OCI-LY7 (cell line): ENCODE measurements around the gene GPRASP2.

ENCODE experiments used
- EZH2phosphoT487 ChIP-seq: fragments of 200-600 bp; sonication (generic); IDR thresholded peaks from 2 replicates; pipeline ENCODE4 v1.6.1; 2018; ENCODE audit warnings: low read depth, borderline replicate concordance, mild to moderate bottlenecking, mixed run types, antibody characterized with exemption, low read length, moderate library complexity, mixed read lengths
- TF ChIP-seq, protein P1 (sequence below): fragments of 200-600 bp; sonication (generic); conservative IDR thresholded peaks from 2 replicates; pipeline ENCODE4 v1.5.1; 2014; ENCODE audit warnings: mild to moderate bottlenecking, antibody characterized with exemption, low read length, moderate library complexity, mixed read lengths

DNA sequence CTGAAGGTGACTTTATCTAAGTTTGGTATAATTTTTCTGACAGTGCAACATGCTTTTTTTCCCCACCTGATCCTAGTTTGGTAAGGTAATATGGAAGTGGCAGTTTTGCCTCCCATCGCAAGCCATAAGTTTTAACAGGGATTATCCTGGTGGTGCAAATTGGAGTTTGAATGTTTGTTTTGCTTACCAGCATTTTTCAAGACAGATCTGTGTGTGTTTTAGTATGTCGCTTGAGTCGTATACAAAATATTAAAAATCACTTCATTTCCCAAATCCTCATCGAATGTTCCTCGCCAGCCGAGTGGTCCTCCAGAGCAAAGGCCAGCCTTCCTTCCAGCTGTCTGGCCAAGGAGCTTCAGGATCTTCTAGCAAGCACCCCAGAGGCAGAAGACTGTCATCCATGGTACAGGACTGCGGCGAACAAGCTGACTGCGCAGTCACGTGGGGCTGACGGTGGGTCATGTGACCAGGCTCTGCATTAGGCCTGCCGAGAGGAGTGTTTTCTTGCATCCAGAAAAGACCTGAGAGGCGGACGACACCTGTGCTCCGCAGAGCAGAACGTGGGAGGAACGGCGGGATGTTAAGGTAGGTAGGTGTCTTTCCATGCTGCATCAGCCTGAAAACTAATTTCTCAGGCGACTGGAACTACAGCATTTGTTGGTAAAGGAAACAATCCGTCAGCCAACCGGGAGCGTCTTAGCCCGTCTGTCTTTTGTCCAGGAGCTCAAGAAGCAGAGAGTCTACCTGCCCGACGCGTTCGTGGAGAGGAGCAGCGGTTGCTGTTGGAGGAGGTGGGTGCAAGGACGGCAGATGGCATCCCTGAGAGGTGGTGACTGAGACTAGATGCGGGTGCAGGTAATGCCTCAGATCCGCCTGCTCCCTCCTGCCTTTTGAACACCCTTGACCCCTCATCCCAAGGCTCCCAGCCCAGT is 8.3 kb downstream of the GPRASP2 start, which contains the start of gene GPRASP3:
- TF ChIP-seq, protein P1, sequence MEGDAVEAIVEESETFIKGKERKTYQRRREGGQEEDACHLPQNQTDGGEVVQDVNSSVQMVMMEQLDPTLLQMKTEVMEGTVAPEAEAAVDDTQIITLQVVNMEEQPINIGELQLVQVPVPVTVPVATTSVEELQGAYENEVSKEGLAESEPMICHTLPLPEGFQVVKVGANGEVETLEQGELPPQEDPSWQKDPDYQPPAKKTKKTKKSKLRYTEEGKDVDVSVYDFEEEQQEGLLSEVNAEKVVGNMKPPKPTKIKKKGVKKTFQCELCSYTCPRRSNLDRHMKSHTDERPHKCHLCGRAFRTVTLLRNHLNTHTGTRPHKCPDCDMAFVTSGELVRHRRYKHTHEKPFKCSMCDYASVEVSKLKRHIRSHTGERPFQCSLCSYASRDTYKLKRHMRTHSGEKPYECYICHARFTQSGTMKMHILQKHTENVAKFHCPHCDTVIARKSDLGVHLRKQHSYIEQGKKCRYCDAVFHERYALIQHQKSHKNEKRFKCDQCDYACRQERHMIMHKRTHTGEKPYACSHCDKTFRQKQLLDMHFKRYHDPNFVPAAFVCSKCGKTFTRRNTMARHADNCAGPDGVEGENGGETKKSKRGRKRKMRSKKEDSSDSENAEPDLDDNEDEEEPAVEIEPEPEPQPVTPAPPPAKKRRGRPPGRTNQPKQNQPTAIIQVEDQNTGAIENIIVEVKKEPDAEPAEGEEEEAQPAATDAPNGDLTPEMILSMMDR = no peak
- TF ChIP-seq EZH2phosphoT487 = no peak
